A549 treated with dexamethasone at 1 μM for 4 hours (cell line): ENCODE results near the gene COQ4. TPM values are rescaled to one million over a fixed set of nuclear protein-coding genes. Genes with fewer than 3 reads are reported as not detected.

Source experiments
- total RNA-seq: library from RNA; stranded (reverse); fragments of 200-300 nt; extraction: Qiagen RNA extraction; gene quantifications from 5 replicates; pipeline ENCODE4 v1.2.3, GENCODE V29; 2022

Gene COQ4
- 52.3 to 62.0 TPM (median 59.4 TPM) in 5 replicates for total RNA-seq

GRCh38 chr9:128322404-128323211 lies at the start of gene COQ4, which contains the start of gene TRUB2:
COQ4 (plus strand) TSS chr9:128322839; CDS start chr9:128322859, 20 bp downstream.
TRUB2 (minus strand) TSS chr9:128322447; CDS start chr9:128322408, 39 bp downstream.

GRCh38 chr9:128275198-128276007 lies 47.2 kb upstream of the COQ4 start, which contains the start of gene GOLGA2:
GOLGA2 (minus strand) TSS chr9:128276007; CDS start chr9:128275976, 31 bp downstream.

GRCh38 chr9:128276008-128276573 lies 46.5 kb upstream of the COQ4 start, which contains the start of gene SWI5:
SWI5 (plus strand) TSS chr9:128276276.

GRCh38 chr9:128339761-128340690 lies 17.4 kb downstream of the COQ4 start, which contains the start of gene SLC27A4:
SLC27A4 (plus strand) TSS chr9:128340527; CDS start chr9:128343133, 2,606 bp downstream.

GRCh38 chr9:128370752-128371629 lies 48.4 kb downstream of the COQ4 start, which contains the start of gene URM1:
URM1 (plus strand) TSS chr9:128371374; CDS start chr9:128371381, 7 bp downstream.

Other genes starting within 250 kb of the COQ4 start
- gene PTGES2, start 195.1 kb upstream of the COQ4 start, total RNA-seq, result 72.5 to 107 TPM (median 99.1 TPM) in 5 replicates
- 2.8 to 7.2 TPM (median 3.2 TPM) in 5 replicates for gene LCN2, start 173.4 kb upstream of the COQ4 start, total RNA-seq
- gene BBLN, start 162.6 kb upstream of the COQ4 start, total RNA-seq, result 37.1 to 68.4 TPM (median 58.2 TPM) in 5 replicates
- gene CIZ1, start 131.3 kb upstream of the COQ4 start, total RNA-seq, result 65.3 to 106 TPM (median 101 TPM) in 5 replicates
- gene DNM1, start 119.5 kb upstream of the COQ4 start, total RNA-seq, result 62.4 to 106 TPM (median 95.8 TPM) in 5 replicates
- gene GOLGA2, start 46.8 kb upstream of the COQ4 start, total RNA-seq, result 32.7 to 51.6 TPM (median 49.0 TPM) in 5 replicates
- 40.0 to 45.3 TPM (median 42.0 TPM) in 5 replicates for gene SWI5, start 46.6 kb upstream of the COQ4 start, total RNA-seq
- 37.3 to 48.1 TPM (median 45.7 TPM) in 5 replicates for gene TRUB2, start 392 bp upstream of the COQ4 start, total RNA-seq
- 30.9 to 49.0 TPM (median 46.0 TPM) in 5 replicates for gene SLC27A4, start 17.7 kb downstream of the COQ4 start, total RNA-seq
- gene URM1, start 48.5 kb downstream of the COQ4 start, total RNA-seq, result 65.0 to 80.0 TPM (median 77.2 TPM) in 5 replicates
- gene CERCAM, start 98.0 kb downstream of the COQ4 start, total RNA-seq, result 32.0 to 41.9 TPM (median 36.3 TPM) in 5 replicates
- gene ODF2, start 133.2 kb downstream of the COQ4 start, total RNA-seq, result 19.8 to 28.8 TPM (median 27.4 TPM) in 5 replicates
- 27.2 to 35.5 TPM (median 32.7 TPM) in 5 replicates for gene GLE1, start 181.9 kb downstream of the COQ4 start, total RNA-seq
- gene SPTAN1, start 229.7 kb downstream of the COQ4 start, total RNA-seq, result 115 to 167 TPM (median 164 TPM) in 5 replicates